ENCODE measurements around the gene S100B.
"Not testable (repeated sequence)": the region's sequence is repeated elsewhere in the genome, so short reads cannot be mapped to it uniquely, and the experiment has no call there.

The S100B gene

DNA sequence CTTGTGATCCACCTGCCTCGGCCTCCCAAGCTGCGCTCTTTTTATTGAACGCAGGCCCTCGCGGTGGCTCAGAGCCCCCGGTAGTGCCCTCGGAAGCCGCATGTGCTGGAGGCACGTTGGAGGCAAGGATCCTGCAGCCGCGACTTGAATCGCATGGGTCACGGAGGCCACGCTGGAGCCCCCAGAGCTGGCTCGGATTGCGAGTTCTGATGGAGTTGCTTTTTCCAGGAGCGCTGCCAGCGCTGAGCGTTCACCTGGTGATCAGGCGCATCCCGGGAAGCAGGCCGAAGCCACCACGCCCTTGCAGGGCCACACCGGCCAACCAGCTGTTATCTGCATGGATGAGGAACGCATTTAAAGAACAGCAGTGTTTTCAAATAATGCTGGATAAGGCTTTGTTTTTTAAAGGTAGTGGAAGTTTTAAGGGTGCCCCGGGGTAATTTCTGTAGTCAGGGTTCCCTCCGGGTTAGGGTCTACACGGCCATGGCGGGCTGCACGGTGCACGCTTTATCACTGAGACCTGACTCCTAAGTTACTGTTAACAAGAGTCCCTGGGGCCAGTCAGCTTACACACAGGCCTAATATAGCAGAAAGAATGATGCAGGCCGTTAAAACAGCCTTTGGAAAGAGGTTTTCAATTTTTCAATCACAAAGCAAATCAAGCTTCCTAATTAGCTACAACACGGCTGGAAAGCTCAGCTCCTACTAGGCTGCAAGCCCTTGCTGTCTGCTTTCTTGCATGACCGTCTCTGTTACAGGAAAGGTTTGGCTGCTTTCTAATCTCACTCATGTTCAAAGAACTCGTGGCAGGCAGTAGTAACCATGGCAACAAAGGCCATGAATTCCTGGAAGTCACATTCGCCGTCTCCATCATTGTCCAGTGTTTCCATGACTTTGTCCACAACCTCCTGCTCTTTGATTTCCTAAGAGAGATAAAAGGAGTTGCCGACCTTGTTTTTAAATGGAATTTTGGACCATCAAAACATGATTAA is 6.0 kb downstream of the S100B start:
- peak; percentile 81 for DNase-seq

DNA sequence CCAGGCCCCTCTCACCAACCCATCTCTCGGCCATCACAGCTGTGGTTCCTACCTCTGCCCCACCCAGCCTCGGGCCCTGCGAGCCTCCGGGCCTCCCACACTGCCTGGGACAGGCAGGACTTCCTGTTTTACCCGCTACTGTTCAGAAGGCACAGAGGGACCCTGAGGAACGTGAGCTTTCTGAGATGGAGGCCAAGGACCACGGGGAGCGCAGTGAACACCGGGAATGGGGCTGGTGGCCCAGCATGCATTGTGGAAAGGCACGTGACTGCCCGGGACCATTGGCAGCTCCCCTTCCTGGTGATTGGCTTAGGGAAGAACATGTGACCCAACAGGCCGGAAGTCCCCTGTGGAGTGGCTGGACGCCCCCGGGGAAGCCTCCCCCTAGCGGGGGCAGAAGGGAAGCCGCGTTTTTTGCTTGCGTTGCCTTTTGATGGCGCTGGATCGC is 7.0 kb downstream of the S100B start:
- no peak for DNase-seq

DNA sequence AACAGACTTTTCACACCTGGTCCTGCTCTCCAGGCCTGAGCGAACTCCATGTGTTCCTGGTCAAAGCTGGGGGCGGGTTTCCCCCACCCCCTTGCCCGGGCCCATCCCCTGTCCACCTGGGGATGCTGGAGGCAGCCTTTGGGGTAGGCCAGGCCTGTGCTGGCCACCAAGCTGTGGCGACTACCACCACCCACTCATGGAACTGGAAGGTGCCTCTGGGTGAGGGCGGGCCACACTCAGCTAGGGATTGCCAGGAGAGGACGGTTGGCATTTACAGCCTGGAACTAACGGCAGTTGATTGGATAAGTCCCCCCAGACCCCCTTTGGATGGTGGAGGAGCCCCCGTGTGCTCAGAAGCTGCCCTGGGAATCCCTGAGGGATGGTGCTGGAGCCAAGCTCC is 7.9 kb downstream of the S100B start:
- DNase-seq, result no peak

DNA sequence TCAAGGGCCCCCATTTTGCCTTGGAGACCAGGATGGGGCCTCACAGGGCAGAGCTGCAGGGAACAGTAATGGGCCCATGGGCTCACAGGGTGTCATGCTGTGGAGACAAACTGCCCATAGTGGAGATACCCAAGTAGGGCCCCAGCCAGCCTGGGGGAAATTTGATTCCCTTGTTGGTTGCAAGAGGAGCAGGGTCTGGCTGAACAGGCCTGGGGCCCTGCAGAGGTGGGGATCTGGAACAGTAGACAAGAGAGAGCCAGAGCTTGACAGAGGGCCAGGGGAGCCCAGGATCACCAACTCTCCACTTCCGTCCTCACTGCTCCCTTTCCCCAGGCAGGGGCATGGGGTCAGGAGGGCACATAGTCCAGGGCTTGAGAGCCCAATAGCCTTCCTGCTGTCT is 8.7 kb downstream of the S100B start:
- DNase-seq, result no peak

DNA sequence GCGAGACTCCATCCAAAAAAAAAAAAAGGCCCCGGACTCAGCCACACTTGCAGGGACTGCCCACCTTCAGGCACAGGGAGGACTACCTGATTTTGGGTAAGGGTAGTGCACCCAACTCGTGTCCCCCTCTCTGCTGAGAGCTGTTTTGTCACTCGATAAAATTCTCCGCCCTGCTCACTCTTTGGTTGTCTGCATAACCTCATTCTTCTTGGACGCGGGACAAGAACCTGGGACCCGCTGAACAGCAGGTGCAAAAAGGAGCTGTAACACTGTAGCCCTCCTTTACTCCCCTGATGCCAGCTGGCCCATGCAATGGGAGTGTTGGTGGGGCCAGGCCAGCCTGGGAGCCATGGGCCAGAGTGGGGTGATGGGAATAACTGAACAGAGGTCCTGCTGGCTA is 10.6 kb downstream of the S100B start:
- DNase-seq, result no peak

DNA sequence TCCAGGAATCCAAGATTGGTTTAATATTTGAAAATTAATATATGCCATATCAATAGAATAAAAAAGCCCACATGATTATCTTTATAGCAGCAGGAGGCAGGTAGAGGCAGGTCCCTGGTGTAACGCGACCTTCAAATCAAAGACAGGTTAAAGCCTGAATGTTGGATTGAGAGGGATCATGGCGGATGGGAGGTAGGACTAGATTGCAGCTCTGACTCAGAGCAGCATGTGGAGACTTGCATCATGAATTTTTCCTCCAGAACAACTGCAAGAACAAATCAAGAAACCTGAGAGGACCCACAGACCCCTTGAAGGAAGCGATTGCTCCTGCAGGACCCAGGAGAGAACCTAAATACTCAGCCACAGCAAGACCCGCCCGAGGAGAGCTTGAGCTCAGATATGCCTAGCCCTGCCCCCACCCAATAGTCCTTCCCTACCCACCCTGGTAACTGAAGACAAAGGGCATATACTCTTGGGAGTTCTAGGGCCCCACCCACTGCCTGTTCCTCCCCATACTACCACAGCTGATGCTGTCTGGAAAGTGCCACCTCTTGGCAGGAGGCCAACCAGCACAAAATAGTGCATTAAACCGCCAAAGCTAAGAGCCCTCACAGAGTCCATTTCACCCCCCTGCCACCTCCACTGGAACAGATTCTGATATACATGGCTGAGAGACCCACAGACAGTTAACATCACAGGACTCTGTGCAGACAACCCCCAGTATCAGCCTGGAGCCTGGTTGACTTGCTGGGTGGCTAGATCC is 19.5 kb downstream of the S100B start:
- no peak for DNase-seq

DNA sequence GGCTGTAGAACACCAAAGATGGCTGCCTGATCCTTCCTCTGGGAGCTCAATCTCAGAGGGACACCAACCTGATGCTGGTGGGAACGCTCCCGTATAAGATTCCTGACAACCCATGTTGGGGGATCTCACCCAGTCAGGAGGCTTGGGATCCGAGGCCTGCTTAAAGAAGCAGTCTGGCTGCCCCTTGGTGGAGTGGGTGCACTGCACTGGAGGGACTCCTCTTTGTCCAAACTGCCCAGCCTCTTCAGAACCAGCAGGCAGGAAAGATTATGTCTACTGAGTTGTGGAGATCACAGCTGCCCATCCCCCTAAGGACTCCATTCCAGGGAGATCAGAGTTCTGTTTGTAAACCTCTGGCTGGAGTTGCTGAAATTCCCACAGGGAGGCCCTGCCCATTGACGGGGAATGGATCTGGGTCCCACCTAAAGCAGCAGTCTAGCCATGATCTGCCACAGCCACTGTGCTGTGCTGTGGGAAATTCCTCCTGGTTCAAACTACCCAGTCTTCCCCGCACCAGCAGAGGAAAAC is 23.0 kb downstream of the S100B start:
- DNase-seq, result no peak

DNA sequence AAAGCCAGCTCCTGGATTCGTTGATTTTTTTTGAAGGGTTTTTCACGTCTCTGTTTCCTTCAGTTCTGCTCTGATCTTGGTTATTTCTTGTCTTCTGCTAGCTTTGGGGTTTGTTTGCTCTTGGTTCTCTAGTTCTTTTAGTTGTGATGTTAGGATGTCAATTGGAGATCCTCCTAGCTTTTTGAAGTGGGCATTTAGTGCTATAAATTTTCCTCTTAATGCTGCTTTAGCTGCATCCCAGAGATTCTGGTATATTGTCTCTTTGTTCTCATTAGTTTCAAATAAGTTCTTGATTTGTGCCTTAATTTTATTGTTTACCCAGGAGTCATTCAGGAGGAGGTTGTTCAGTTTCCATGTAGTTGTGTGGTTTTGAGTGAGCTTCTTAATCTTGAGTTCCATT is 25.5 kb downstream of the S100B start:
- DNase-seq, result not testable (repeated sequence)

DNA sequence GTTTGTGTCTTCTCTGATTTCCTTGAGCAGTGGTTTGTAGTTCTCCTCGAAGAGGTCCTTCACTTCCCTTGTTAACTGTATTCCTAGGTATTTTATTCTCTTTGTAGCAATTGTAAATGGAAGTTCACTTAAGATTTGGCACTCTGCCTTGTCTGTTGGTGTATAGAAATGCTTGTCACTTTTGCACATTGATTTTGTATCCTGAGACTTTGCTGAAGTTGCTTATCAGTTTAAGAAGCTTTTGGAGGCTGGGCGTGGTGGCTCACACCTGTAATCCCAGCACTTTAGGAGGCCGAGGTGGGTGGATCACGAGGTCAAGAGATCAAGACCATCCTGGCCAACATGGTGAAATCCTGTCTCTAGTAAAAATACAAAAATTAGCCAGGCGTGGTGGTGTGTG is 27.1 kb downstream of the S100B start:
- not testable (repeated sequence) for DNase-seq

DNA sequence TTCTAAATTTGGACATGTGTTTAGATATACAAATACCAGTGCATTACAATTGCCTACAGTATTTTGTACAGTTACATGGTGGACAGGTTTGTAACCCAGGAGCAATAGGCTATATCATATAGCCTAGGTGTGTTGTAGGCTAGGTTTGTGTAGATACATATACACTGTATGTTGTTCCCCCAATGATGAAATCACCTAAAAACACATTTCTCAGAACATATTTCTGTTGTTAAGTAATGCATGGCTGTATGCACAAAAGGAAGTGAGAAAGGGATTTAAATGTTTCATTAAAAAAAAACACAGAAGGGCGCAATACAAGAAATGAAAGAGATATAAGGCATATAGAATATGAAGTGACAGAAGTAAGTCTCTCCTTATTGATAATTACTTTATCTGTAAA is 32.0 kb downstream of the S100B start:
- DNase-seq, result no peak

DNA sequence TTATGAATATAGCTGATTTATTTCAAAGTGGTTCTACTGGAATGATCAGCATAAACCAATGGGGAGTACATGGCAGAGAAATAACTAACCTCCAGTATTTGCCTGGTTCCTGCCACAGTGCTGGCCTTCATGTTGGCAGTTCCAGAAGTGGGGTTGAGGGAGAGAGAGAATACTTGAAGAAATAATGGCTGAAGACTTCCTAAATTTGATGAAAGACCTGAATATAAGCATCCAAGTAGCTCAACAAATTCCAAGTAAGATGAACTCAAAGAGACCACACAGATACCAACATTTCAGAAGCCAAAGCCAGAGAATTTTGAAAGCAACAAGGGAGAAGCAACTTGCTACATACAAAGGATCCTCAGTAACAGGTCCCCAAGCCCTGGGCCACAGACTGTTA is 34.3 kb downstream of the S100B start:
- no peak for DNase-seq

DNA sequence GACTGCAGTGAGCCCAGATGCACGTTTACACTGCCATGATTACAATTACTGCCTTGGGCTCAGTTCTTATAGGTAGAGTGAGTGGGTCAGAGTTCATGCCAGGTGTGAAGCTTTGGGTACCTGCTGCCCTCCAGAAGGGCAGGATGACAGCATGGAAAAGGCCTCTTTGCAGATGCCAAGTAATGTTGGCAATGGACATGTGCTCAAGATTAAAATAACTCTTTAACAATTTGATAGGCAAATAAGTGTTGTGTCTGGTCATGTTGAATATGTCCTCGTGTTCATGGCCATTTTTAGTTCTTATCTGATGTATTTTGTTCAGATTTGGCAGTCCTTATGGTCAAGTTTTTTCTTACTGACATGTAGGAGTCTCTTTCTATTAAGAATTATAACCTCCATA is 34.8 kb downstream of the S100B start:
- DNase-seq, result no peak

DNA sequence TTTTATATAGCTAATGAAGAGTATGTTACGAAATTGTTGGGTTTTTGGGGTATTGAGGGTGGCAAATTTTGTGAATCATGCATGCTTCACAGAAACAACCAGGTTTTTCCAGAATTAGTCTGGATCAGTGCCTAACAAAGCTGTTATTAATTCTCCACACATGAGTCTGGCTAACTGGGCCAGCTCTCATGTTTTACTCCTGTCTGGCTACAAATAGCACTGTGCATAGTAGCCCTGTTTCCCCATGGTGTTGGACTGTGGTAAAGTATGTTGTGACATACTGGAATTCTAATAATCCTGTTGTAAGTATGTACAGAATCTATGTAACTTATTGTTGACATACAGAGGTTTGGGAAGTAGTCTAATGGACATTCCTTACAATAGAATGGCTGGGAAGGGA is 35.8 kb downstream of the S100B start:
- peak; percentile 45 for DNase-seq

DNA sequence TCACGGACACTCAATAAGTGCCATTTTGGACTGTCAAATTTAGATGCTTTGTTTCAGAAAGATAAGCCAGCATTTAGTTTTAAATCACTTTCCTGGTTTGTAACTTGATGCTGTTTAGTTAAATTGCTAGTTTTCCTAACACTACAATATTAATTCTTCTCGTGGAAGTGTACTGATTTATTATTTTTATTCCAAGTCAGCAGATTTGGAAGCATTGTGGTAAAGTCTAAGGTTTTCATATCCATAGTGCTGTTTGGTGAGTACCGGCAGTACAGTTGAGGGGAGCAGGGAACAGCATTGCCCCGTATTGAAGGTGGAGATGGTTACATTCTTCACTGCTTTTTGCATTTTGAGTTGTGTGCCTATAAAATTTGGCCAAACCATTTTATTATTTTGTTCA is 36.3 kb downstream of the S100B start:
- no peak for DNase-seq

DNA sequence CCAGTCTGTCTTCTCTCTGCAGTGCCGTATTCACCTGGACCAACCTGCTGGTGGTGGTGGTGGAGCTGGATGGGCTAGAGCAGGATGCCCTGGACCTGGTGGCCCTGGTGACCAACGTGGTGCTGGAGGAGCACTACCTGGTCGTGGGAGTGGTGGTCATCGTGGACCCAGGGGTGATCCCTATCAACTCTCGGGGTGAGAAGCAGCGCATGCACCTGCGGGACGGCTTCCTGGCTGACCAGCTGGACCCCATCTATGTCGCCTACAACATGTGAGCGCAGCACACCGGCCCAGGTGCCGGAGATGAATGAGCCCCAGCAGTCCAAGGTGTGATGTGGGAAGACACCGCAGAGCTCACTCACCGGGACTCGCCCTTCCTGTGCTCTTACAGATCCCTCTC is 37.5 kb downstream of the S100B start:
- DNase-seq, result no peak

DNA sequence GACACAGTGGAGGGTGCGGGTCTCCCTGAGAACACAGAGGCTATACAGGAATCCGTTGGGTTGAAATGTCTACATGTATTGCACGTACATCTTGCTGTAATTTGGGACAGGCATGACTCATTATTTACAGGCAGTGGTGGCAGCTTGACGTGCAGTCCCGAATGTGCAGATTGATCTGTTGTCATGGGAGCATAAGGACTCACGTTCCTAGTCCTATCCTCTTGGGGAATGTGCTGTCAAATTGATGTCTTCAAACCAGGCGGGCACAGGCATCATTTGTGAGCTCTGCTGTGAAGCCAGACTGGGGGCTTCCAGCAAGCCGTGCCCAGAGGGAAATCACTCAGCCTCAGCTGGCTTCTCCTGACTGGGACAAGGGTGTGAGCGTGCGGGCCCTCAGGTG is 40.5 kb downstream of the S100B start:
- peak; percentile 43 for DNase-seq

DNA sequence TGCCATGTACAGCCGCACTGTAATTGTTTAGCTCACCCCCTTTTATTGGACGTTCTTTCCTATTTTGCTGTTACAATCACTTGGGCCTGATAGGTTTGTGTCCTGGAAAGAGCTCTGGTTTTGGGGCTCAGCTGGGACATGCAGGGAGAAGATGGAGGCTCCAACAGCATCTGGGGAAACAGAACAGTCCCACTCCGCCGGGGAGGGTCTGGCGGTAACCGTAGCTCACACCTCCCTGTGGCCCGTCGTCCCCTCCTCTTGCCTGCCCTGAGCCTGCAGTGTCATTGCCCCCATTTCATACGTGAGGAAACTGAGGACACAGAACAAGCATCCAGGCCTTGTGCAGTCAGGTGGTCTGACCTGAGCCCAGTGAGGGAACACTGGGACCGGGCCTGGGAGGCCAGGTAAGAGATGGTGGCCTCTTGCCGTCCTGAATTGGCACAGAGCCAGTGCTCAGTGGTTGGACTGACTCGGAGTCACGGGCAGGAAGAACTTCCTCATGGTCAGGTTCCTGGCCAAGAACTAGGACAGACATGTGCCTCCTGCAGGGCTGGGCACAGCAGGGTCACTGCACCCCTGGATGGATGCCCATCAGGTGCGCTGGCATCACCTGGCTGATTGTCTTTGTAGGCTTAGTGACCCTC is 41.8 kb downstream of the S100B start:
- DNase-seq, result no peak

DNA sequence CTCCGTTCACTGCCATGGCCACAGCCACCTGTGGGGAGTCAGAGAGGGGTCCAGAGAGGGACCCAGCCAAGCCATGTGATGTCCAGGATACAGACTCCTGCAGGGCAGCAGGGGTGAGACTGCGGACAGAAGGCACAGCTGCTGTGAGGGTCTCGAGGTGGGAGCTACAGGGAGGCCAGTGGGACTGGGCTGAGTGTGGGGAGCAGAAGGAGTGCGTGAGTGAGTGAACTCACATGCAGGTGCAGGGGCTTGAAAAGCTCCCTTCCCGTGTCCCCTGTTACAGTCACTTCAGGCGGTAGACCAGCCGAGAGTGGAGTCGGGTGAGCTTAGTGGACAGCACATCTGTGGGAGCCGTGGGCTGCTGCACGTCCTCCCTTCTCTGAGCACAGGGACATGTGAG is 42.4 kb downstream of the S100B start:
- no peak for DNase-seq

DNA sequence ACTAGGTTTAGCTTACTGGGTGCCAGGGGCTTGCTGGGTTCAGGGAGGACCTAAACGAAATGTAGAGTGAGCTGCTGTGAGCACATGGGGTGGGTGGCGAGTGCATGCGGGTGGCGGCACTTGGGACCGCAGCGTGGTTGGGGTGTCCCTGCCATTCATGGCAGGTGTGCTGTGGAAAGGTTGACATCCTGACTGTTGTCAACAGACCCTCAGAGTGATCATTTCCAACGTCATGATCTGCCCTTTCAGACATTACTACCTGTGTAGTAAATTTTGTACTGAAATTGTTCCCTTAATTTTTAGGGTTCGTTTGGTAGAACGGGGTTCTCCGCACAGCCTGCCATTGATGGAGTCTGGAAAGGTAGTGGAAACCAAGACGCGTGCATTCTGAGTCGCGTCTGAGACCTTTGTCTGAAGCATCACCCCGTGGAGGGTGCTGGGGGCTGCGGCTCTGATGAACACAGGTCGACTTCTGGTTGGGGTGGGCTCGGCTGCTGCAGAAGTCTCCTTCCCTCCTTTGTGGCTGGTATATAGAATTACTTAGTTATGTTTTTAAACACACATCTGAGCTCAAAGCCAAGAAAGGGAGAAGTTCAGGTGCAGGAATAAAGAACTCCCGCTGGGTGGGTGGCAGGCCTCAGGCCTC is 43.3 kb downstream of the S100B start:
- DNase-seq, result no peak

DNA sequence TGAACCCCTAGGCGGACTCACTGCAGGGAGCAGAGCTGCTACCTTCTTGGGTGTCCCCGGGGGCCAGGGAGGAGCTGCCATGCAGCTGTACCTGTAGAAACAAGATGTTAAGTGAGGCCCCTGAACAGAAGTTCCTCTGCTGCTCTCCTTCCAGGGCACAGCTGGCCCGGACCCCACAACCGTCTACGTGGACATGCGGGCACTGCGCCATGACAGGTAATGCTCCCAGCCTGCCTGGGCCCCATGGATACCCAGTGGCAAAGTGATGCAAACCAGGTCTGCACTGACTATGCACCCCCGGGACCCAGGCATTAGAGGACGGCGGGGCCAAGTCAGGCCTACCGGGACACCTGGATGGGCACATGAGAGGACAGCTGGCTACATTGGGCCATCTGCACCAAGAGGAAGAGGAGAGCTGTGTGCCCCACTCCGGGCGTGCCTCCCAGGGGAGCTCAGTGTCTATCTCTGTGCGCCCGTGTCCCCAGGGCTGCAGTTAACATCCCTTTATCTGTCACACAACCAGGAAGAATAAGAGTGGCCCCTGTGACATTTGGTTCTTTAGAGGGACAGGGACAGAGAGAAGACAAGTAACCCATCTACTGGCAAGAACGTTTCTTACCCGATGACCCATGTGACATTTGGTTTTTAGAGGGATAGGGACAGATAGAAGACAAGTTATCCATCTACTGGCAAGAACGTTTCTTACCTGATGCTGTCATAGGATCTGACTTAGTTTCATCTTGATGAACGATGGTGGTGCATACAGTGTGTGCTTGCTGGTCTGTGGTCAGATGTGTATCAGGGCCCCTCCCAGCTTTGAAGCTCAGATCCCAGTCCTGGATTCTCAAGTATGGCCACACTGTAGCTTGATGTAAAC is 44.1 kb downstream of the S100B start:
- no peak for DNase-seq

DNA sequence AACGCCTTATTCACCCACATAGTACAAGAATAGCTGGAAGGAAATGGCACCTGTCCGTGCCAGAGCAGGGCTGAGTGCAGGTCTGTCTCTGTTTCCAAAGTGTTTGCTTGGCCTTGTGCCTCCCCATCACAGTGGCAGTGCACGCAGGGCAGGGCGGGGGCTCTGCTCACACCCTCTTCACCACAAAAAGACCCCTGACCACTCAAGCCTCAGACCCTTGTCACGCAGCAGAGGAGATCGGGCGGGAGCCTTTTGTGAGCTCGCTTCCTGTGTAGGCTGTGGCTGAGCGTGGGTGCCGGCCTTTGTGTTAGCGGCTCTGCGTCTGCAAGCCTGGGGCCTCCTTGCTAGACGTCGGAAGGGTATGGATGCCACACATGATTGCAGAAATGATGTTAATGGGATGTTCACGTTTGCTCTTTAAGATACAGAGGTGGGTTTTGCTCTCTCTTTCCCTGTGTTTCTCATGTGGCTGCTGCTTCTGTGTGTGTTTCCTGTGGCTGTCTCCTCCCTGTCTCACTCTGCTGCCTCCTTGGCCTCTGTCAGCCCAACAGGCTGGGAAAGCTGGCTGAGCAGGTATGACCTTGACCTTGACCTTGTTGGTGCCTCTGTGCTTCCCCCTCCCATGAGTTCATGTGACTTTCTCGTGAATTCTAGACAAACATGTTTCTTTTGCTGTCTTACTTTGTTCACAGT is 45.4 kb downstream of the S100B start:
- DNase-seq, result no peak
